H9 (cell line): ENCODE measurements around the gene NKD2. TPM values are rescaled to one million over a fixed set of nuclear protein-coding genes. Genes with fewer than 3 reads are reported as not detected.

ENCODE experiments used
- DNase-seq: peaks from one replicate; pipeline ENCODE4 v3.0.0-alpha.2; 2017
- H2AFZ ChIP-seq: one replicate; pipeline ENCODE4 v1.6.1; 2013; ENCODE audit warnings: mild to moderate bottlenecking, low read length, control low read depth, moderate library complexity
- H2AK5ac ChIP-seq: 2 replicates; pipeline ENCODE4 v1.6.1; 2013; ENCODE audit warnings: low read length, control low read depth, mixed read lengths; ENCODE audit not compliant: insufficient read length
- H2BK120ac ChIP-seq: one replicate; pipeline ENCODE4 v1.6.1; 2013; ENCODE audit warnings: low read depth, mild to moderate bottlenecking, low read length, control low read depth, inconsistent platforms; ENCODE audit not compliant: poor library complexity, severe bottlenecking
- H2BK12ac ChIP-seq: 2 replicates; pipeline ENCODE4 v1.6.1; 2013; ENCODE audit warnings: low read length, control low read depth, mixed read lengths, low read depth; ENCODE audit not compliant: insufficient read length
- H2BK15ac ChIP-seq: 2 replicates; pipeline ENCODE4 v1.6.1; 2013; ENCODE audit warnings: low read depth, low read length, control low read depth
- H2BK20ac ChIP-seq: one replicate; pipeline ENCODE4 v1.6.1; 2013; ENCODE audit warnings: low read depth, mild to moderate bottlenecking, low read length, control low read depth, inconsistent platforms; ENCODE audit not compliant: poor library complexity, severe bottlenecking
- H2BK5ac ChIP-seq: 2 replicates; pipeline ENCODE4 v1.6.1; 2013; ENCODE audit warnings: low read length, control low read depth, mixed read lengths; ENCODE audit not compliant: insufficient read length
- H3K14ac ChIP-seq: 2 replicates; pipeline ENCODE4 v1.6.1; 2013; ENCODE audit warnings: low read length, control low read depth; ENCODE audit not compliant: insufficient read depth
- H3K18ac ChIP-seq: 2 replicates; pipeline ENCODE4 v1.6.1; 2013; ENCODE audit warnings: low read depth, mild to moderate bottlenecking, mixed read lengths, low read length, control low read depth; ENCODE audit not compliant: insufficient read length
- H3K23ac ChIP-seq: 2 replicates; pipeline ENCODE4 v1.6.1; 2013; ENCODE audit warnings: low read length, control low read depth, mixed read lengths, low read depth; ENCODE audit not compliant: insufficient read length
- H3K23me2 ChIP-seq: 2 replicates; pipeline ENCODE4 v1.6.1; 2013; ENCODE audit warnings: low read depth, mild to moderate bottlenecking, mixed read lengths, low read length, control low read depth; ENCODE audit not compliant: insufficient read length, poor library complexity, severe bottlenecking
- H3K27ac ChIP-seq: 2 replicates; pipeline ENCODE4 v1.5.1; 2013; ENCODE audit warnings: low read length, control low read depth, mixed read lengths, low read depth; ENCODE audit not compliant: insufficient read length
- H3K27me3 ChIP-seq: 2 replicates; pipeline ENCODE4 v1.6.1; 2013; ENCODE audit warnings: low read length, control low read depth, inconsistent platforms; ENCODE audit not compliant: insufficient read depth
- H3K4ac ChIP-seq: 2 replicates; pipeline ENCODE4 v1.6.1; 2013; ENCODE audit warnings: low read depth, mild to moderate bottlenecking, control low read depth, inconsistent platforms, low read length, moderate library complexity
- H3K4me1 ChIP-seq: 2 replicates; pipeline ENCODE4 v1.6.1; 2013; ENCODE audit warnings: low read length, control low read depth, inconsistent platforms; ENCODE audit not compliant: insufficient read depth
- H3K4me2 ChIP-seq: 2 replicates; pipeline ENCODE4 v1.6.1; 2013; ENCODE audit warnings: low read length, control low read depth, mixed read lengths; ENCODE audit not compliant: insufficient read length, insufficient read depth
- H3K56ac ChIP-seq: 2 replicates; pipeline ENCODE4 v1.6.1; 2013; ENCODE audit warnings: low read depth, mild to moderate bottlenecking, mixed read lengths, low read length, control low read depth; ENCODE audit not compliant: insufficient read length
- H3K79me1 ChIP-seq: 2 replicates; pipeline ENCODE4 v1.6.1; 2013; ENCODE audit warnings: low read depth, mild to moderate bottlenecking, moderate library complexity, low read length, control low read depth, inconsistent platforms; ENCODE audit not compliant: insufficient read depth, poor library complexity, severe bottlenecking
- H3K79me2 ChIP-seq: 2 replicates; pipeline ENCODE4 v1.6.1; 2013; ENCODE audit warnings: low read length, control low read depth, inconsistent platforms; ENCODE audit not compliant: insufficient read depth
- H3K9ac ChIP-seq: 2 replicates; pipeline ENCODE4 v1.6.1; 2013; ENCODE audit warnings: low read length, control low read depth, mixed read lengths; ENCODE audit not compliant: insufficient read length; ENCODE audit errors: extremely low read depth
- H3K9me3 ChIP-seq: one replicate; pipeline ENCODE4 v1.6.1; 2013; ENCODE audit warnings: low read depth, low read length, inconsistent platforms; ENCODE audit not compliant: control insufficient read depth
- H3T11ph ChIP-seq: one replicate; pipeline ENCODE4 v1.6.1; 2013; ENCODE audit warnings: mild to moderate bottlenecking, low read length, control low read depth, inconsistent platforms
- H4K20me1 ChIP-seq: one replicate; pipeline ENCODE4 v1.6.1; 2013; ENCODE audit not compliant: control insufficient read depth, insufficient read length, insufficient read depth
- H4K5ac ChIP-seq: 2 replicates; pipeline ENCODE4 v1.6.1; 2013; ENCODE audit warnings: low read depth, mild to moderate bottlenecking, mixed read lengths, low read length, control low read depth; ENCODE audit not compliant: insufficient read length
- H4K8ac ChIP-seq: replicated peaks from 2 replicates; pipeline ENCODE4 v1.6.1; 2013; ENCODE audit warnings: low read length, control low read depth, mixed read lengths, low read depth; ENCODE audit not compliant: insufficient read length
- H4K91ac ChIP-seq: 2 replicates; pipeline ENCODE4 v1.6.1; 2013; ENCODE audit warnings: low read depth, mild to moderate bottlenecking, moderate library complexity, mixed read lengths, low read length, control low read depth; ENCODE audit not compliant: insufficient read length
- H3K27ac Mint-ChIP-seq, 3 experiments: 2 replicates in 2 of 3; 3 replicates in 1 of 3; pipeline ENCODE4 v1.8.0; 2020 to 2021; ENCODE audit warnings: mixed read lengths in 3 of 3, mild to moderate bottlenecking in 1 of 3, moderate library complexity in 1 of 3
- H3K27me3 Mint-ChIP-seq: 2 replicates; pipeline ENCODE4 v1.8.0; 2021; ENCODE audit warnings: low read depth, mild to moderate bottlenecking, moderate library complexity, mixed read lengths
- H3K36me3 Mint-ChIP-seq, 3 experiments: 2 replicates in 2 of 3; 3 replicates in 1 of 3; pipeline ENCODE4 v1.8.0; 2020 to 2021; ENCODE audit warnings: low read depth in 3 of 3, mixed read lengths in 3 of 3; ENCODE audit not compliant: insufficient read depth in 1 of 3
- H3K4me1 Mint-ChIP-seq, 2 experiments: 2 replicates each; pipeline ENCODE4 v1.8.0; 2020; ENCODE audit warnings: mixed read lengths in 2 of 2
- H3K4me3 Mint-ChIP-seq, 2 experiments: 2 replicates in 1 of 2; 3 replicates in 1 of 2; pipeline ENCODE4 v1.8.0; 2020 to 2021; ENCODE audit warnings: mild to moderate bottlenecking in 2 of 2, mixed read lengths in 2 of 2, moderate library complexity in 1 of 2
- H3K9me3 Mint-ChIP-seq, 2 experiments: 2 replicates in 1 of 2; 3 replicates in 1 of 2; pipeline ENCODE4 v1.8.0; 2020; ENCODE audit warnings: mild to moderate bottlenecking in 2 of 2, mixed read lengths in 2 of 2, moderate library complexity in 1 of 2
- CTCF ChIP-seq: fragments of 200-600 bp; sonication (generic); conservative IDR thresholded peaks from 3 replicates; pipeline ENCODE4 v1.8.0; 2021; ENCODE audit warnings: antibody characterized with exemption, mild to moderate bottlenecking
- WGBS: extraction: QIAGEN DNeasy Blood & Tissue Kit; methylation state at CpG from one replicate; pipeline ENCODE4 v1.1.7; 2013; ENCODE audit warnings: missing lambda C conversion rate, low lambda C conversion rate, mixed read lengths; ENCODE audit not compliant: insufficient read length; ENCODE audit errors: extremely low coverage; 5-methylcytosine and 5-hydroxymethylcytosine counted together
- total RNA-seq: library from RNA; stranded (reverse); gene quantifications from 2 replicates; pipeline ENCODE4 v1.2.1, GENCODE V29; 2021

Gene NKD2
- total RNA-seq, 1 experiment from 2014 or later = 7.3 TPM

GRCh38 chr5:1027631-1028441 is 19.2 kb downstream of the NKD2 start:
- Histone ChIP-seq H2BK15ac (no peak overlapping the region), H3K23ac (no peak overlapping the region), H3K9me3 (no peaks in the 10 kb centered on the region), H2BK20ac (no peak overlapping the region), H3K27ac (no peak overlapping the region), H2BK120ac (no peak overlapping the region), H2BK12ac (no peak overlapping the region), H3K56ac (no peak overlapping the region), H2BK5ac (no peak overlapping the region), H3K4me1 (no peaks in the 10 kb centered on the region), H3K4me2 (no peak overlapping the region), H3K23me2 (no peaks in the 10 kb centered on the region), H2AFZ (no peak overlapping the region), H3K14ac (no peak overlapping the region; the same call in 1 of the 2 replicates), H2AK5ac (no peak overlapping the region), H3K4ac (no peak overlapping the region), H4K91ac (no peak overlapping the region), H3K79me1 (no peaks in the 10 kb centered on the region), H3K79me2 (no peaks in the 10 kb centered on the region), H4K8ac (no peak overlapping the region), H3T11ph (no peak overlapping the region), H3K27me3 (no peaks in the 10 kb centered on the region), H4K20me1 (no peaks in the 10 kb centered on the region), H3K9ac (no peak overlapping the region), H4K5ac (no peak overlapping the region), H3K18ac (no peak overlapping the region)
- H3K9me3 Mint-ChIP-seq = no peaks in the 10 kb centered on the region
- no peak overlapping the region for H3K4me3 Mint-ChIP-seq
- H3K36me3 Mint-ChIP-seq = no peaks in the 10 kb centered on the region
- peaks cover 0 to 10% of the 10 kb centered on the region in 2 experiments; a peak in 1 of 4 replicates for H3K4me1 Mint-ChIP-seq
- no peak for TF ChIP-seq CTCF
- WGBS = no CpG with 5 or more reads among the region's 40 CpGs
- no peak for DNase-seq
- no peak overlapping the region; a peak in 2 of 7 replicates for H3K27ac Mint-ChIP-seq
- H3K27me3 Mint-ChIP-seq = no peaks in the 10 kb centered on the region
